Thyroid gland (tissue), 4 donors: ENCODE measurements around the gene SLC7A1. TPM values are rescaled to one million over a fixed set of nuclear protein-coding genes. Genes with fewer than 3 reads are reported as not detected.

ENCODE experiments used
- DNase-seq, 2 donors: peaks; one replicate each; pipeline ENCODE4 v3.0.0-alpha.2; 2019
- H3K27ac ChIP-seq, 3 donors: fragments of 200-600 bp; sonication (generic); 1 replicate in 2 of 3; 2 replicates in 1 of 3; pipeline ENCODE4 v1.5.1; 2016 to 2019; ENCODE audit warnings: mild to moderate bottlenecking in 1 of 3, moderate library complexity in 1 of 3
- H3K27me3 ChIP-seq: fragments of 200-600 bp; sonication (generic); one replicate; pipeline ENCODE4 v1.5.1; 2019
- H3K36me3 ChIP-seq, 2 donors: fragments of 200-600 bp; sonication (generic); one replicate each; pipeline ENCODE4 v1.5.1; 2016 to 2019
- H3K4me1 ChIP-seq, 2 donors: fragments of 200-600 bp; sonication (generic); one replicate each; pipeline ENCODE4 v1.5.1; 2017 to 2019
- H3K4me3 ChIP-seq, 3 donors: fragments of 200-600 bp; sonication (generic); replicated peaks in 1 of 3; 1 replicate in 2 of 3; 2 replicates in 1 of 3; pipeline ENCODE4 v1.5.1; 2016; ENCODE audit warnings: mild to moderate bottlenecking in 1 of 3
- H3K9me3 ChIP-seq: fragments of 200-600 bp; sonication (generic); one replicate; pipeline ENCODE4 v1.5.1; 2017
- CTCF ChIP-seq, 6 experiments: fragments of 200-600 bp in 3 of 6; fragments of 450-650 bp in 3 of 6; sonication (generic) in 3 of 6; IDR thresholded peaks; one replicate each; pipeline ENCODE4 v1.5.1; 2016 to 2019; ENCODE audit warnings: antibody characterized with exemption in 6 of 6, mild to moderate bottlenecking in 2 of 6, inconsistent platforms in 1 of 6, moderate library complexity in 1 of 6
- POLR2A ChIP-seq, 2 donors: fragments of 450-650 bp; IDR thresholded peaks; one replicate each; pipeline ENCODE4 v1.6.1; 2017; ENCODE audit warnings: antibody characterized with exemption in 2 of 2, mild to moderate bottlenecking in 2 of 2, moderate library complexity in 1 of 2
- WGBS, 2 donors: methylation state at CpG; one replicate each; pipeline ENCODE4 v1.1.5; 2017; 5-methylcytosine and 5-hydroxymethylcytosine counted together
- intact Hi-C: fragments of 100-400 bp; cut with DNase I; formaldehyde crosslinking; loops from one replicate; pipeline ENCODE4 v1.15.1; 2023
- total RNA-seq, 4 donors: library from RNA; depleted of rRNA; stranded (reverse); fragments of >200 nt; gene quantifications; one replicate each; pipeline ENCODE4 v1.2.3, GENCODE V29; 2016

Gene SLC7A1
- total RNA-seq, 4 donors from 2014 or later, result 12.9 to 31.2 (median 22.5) TPM

- peaks cover 4 to 5% of the 10 kb centered on the region in 2 donors for H3K4me1 ChIP-seq
- H3K9me3 ChIP-seq, result no peaks in the 10 kb centered on the region
- TF ChIP-seq POLR2A (IDR thresholded peaks at IDR 0.05) (no peak), CTCF (IDR thresholded peaks at IDR 0.05) (no peak)
- intact Hi-C loops, result no loop called here
- no peaks in the 10 kb centered on the region for H3K27me3 ChIP-seq
- no peaks in the 10 kb centered on the region for H3K36me3 ChIP-seq
- no peak overlapping the region for H3K27ac ChIP-seq
- WGBS, 2 donors, result 85 to 86% methylated on average over 18 of the region's 18 CpGs
- no peak overlapping the region for H3K4me3 ChIP-seq
- DNase-seq, result no peak
Measured at GRCh38 chr13:29578300-29579085, 17.0 kb downstream of the SLC7A1 start.

GRCh38 chr13:29577136-29578051 is 18.1 kb downstream of the SLC7A1 start:
- Histone ChIP-seq H3K36me3 (no peaks in the 10 kb centered on the region), H3K4me3 (no peak overlapping the region), H3K27me3 (no peaks in the 10 kb centered on the region), H3K4me1 (peaks cover 4 to 5% of the 10 kb centered on the region in 2 donors), H3K27ac (no peak overlapping the region), H3K9me3 (no peaks in the 10 kb centered on the region)
- 92% methylated on average over 16 to 18 of the region's 18 CpGs for WGBS, 2 donors
- TF ChIP-seq POLR2A (IDR thresholded peaks at IDR 0.05), result no peak
- TF ChIP-seq CTCF (IDR thresholded peaks at IDR 0.05), result no peak
- DNase-seq, result no peak
- intact Hi-C loops, result no loop called here

GRCh38 chr13:29576581-29576980 is 18.9 kb downstream of the SLC7A1 start:
- Histone ChIP-seq H3K27ac (no peak overlapping the region), H3K4me3 (no peak overlapping the region), H3K36me3 (no peaks in the 10 kb centered on the region), H3K9me3 (no peaks in the 10 kb centered on the region), H3K27me3 (no peaks in the 10 kb centered on the region), H3K4me1 (peaks cover 4 to 5% of the 10 kb centered on the region in 2 donors)
- intact Hi-C loops, result no loop called here
- TF ChIP-seq POLR2A (IDR thresholded peaks at IDR 0.05), result no peak
- no peak for TF ChIP-seq CTCF (IDR thresholded peaks at IDR 0.05)
- WGBS, 2 donors, result 95 to 98% methylated on average over 7 of the region's 7 CpGs
- no peak for DNase-seq

GRCh38 chr13:29575098-29575497 is 20.4 kb downstream of the SLC7A1 start:
- 53 to 68% methylated on average over 3 of the region's 3 CpGs for WGBS, 2 donors
- Histone ChIP-seq H3K27me3 (no peaks in the 10 kb centered on the region), H3K27ac (no peak overlapping the region), H3K9me3 (no peaks in the 10 kb centered on the region), H3K36me3 (no peaks in the 10 kb centered on the region), H3K4me1 (peaks cover 4 to 5% of the 10 kb centered on the region in 2 donors), H3K4me3 (no peak overlapping the region)
- no peak for DNase-seq
- no peak for TF ChIP-seq CTCF (IDR thresholded peaks at IDR 0.05)
- intact Hi-C loops, result no loop called here

GRCh38 chr13:29573190-29573589 is 22.3 kb downstream of the SLC7A1 start:
- no peaks in the 10 kb centered on the region for H3K27me3 ChIP-seq
- 71 to 72% methylated on average over 8 of the region's 8 CpGs for WGBS, 2 donors
- no peak overlapping the region for H3K4me3 ChIP-seq
- intact Hi-C loops, result no loop called here
- no peaks in the 10 kb centered on the region for H3K36me3 ChIP-seq
- TF ChIP-seq CTCF (IDR thresholded peaks at IDR 0.05) (no peak), POLR2A (IDR thresholded peaks at IDR 0.05) (no peak)
- H3K9me3 ChIP-seq, result no peaks in the 10 kb centered on the region
- H3K4me1 ChIP-seq, result peaks cover 5 to 10% of the 10 kb centered on the region in 2 donors
- H3K27ac ChIP-seq, result no peak overlapping the region
- DNase-seq, result no peak
